OCI-LY1 (cell line): ENCODE data around the gene ETV1.

Source experiments
- EZH2 ChIP-seq: fragments of 200-600 bp; sonication (generic), shearing (Covaris generic); IDR thresholded peaks from 2 replicates; pipeline ENCODE4 v1.8.0; 2017; ENCODE audit warnings: borderline replicate concordance, mixed run types, mild to moderate bottlenecking, antibody characterized with exemption, low read length, moderate library complexity, mixed read lengths
- TF ChIP-seq, protein P1 (sequence below): fragments of 200-600 bp; sonication (generic), shearing (Covaris generic); IDR thresholded peaks from 2 replicates; pipeline ENCODE4 v1.5.1; 2017; ENCODE audit warnings: mild to moderate bottlenecking, antibody characterized with exemption, low read length, moderate library complexity, mixed read lengths

GRCh38 chr7:13851736-13852135, 137.7 kb downstream of the ETV1 start:
- TF ChIP-seq, protein P1, sequence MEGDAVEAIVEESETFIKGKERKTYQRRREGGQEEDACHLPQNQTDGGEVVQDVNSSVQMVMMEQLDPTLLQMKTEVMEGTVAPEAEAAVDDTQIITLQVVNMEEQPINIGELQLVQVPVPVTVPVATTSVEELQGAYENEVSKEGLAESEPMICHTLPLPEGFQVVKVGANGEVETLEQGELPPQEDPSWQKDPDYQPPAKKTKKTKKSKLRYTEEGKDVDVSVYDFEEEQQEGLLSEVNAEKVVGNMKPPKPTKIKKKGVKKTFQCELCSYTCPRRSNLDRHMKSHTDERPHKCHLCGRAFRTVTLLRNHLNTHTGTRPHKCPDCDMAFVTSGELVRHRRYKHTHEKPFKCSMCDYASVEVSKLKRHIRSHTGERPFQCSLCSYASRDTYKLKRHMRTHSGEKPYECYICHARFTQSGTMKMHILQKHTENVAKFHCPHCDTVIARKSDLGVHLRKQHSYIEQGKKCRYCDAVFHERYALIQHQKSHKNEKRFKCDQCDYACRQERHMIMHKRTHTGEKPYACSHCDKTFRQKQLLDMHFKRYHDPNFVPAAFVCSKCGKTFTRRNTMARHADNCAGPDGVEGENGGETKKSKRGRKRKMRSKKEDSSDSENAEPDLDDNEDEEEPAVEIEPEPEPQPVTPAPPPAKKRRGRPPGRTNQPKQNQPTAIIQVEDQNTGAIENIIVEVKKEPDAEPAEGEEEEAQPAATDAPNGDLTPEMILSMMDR, result no peak
- no peak for TF ChIP-seq EZH2
